Measurements from ENCODE around the gene ATG16L2. TPM values are rescaled to one million over a fixed set of nuclear protein-coding genes. Genes with fewer than 3 reads are reported as not detected.

Gene ATG16L2
- total and polyA plus RNA-seq, 9 of the 15 experiments (the other 6 are each of a cell fraction or from before 2014, with no cell fraction given), result 0.18 to 11.2 (median 6.2) TPM

DNA sequence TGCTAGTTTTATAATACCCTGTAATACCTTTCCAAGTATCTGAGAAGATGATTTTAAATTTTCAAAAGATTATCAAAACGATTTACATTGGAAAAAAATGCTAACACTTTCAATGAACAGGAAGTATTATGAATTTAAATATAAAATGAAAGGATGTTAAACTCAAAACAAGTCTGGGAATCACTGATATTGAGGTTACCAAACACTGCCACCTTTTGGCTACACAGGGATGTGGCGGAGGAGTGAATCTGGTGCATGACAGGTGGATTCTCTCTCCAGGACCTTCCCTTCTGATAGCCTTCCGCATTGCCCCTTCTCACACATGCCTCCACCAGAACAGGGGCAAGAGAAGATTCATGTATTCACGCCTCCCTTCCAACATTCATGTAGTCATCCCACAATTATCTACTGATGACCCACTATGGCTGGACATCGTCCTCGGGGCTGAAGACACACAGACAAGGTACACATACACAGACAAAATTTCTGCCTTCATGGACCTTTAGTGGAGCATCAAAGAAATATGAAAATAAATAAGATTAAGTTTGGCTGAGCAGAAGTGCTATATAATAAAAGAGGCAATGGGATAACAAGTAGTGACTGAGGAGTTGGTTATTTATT, 34.7 kb downstream of the ATG16L2 start (continued):
- no peak for TF ChIP-seq ZNF277 (CRISPR knock-in tag; IDR thresholded peaks at IDR 0.05; ENCODE audit: borderline replicate concordance)
- TF ChIP-seq TBP (optimal IDR thresholded peaks at IDR 0.05; ENCODE audit: low read depth, low read length), result no peak
- no peak for TF ChIP-seq NFRKB (IDR thresholded peaks at IDR 0.05; ENCODE audit: low read depth)
- no peak for TF ChIP-seq BRD4 (IDR thresholded peaks at IDR 0.05)
- no peak for TF ChIP-seq ZNF41 (CRISPR knock-in tag; conservative IDR thresholded peaks at IDR 0.05)
- TF ChIP-seq, protein P1, sequence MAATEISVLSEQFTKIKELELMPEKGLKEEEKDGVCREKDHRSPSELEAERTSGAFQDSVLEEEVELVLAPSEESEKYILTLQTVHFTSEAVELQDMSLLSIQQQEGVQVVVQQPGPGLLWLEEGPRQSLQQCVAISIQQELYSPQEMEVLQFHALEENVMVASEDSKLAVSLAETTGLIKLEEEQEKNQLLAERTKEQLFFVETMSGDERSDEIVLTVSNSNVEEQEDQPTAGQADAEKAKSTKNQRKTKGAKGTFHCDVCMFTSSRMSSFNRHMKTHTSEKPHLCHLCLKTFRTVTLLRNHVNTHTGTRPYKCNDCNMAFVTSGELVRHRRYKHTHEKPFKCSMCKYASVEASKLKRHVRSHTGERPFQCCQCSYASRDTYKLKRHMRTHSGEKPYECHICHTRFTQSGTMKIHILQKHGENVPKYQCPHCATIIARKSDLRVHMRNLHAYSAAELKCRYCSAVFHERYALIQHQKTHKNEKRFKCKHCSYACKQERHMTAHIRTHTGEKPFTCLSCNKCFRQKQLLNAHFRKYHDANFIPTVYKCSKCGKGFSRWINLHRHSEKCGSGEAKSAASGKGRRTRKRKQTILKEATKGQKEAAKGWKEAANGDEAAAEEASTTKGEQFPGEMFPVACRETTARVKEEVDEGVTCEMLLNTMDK (IDR thresholded peaks at IDR 0.05; ENCODE audit: borderline replicate concordance, insufficient read depth, low read depth, low read length, poor library complexity, severe bottlenecking), result peak; percentile 6
- TF ChIP-seq, protein P2, sequence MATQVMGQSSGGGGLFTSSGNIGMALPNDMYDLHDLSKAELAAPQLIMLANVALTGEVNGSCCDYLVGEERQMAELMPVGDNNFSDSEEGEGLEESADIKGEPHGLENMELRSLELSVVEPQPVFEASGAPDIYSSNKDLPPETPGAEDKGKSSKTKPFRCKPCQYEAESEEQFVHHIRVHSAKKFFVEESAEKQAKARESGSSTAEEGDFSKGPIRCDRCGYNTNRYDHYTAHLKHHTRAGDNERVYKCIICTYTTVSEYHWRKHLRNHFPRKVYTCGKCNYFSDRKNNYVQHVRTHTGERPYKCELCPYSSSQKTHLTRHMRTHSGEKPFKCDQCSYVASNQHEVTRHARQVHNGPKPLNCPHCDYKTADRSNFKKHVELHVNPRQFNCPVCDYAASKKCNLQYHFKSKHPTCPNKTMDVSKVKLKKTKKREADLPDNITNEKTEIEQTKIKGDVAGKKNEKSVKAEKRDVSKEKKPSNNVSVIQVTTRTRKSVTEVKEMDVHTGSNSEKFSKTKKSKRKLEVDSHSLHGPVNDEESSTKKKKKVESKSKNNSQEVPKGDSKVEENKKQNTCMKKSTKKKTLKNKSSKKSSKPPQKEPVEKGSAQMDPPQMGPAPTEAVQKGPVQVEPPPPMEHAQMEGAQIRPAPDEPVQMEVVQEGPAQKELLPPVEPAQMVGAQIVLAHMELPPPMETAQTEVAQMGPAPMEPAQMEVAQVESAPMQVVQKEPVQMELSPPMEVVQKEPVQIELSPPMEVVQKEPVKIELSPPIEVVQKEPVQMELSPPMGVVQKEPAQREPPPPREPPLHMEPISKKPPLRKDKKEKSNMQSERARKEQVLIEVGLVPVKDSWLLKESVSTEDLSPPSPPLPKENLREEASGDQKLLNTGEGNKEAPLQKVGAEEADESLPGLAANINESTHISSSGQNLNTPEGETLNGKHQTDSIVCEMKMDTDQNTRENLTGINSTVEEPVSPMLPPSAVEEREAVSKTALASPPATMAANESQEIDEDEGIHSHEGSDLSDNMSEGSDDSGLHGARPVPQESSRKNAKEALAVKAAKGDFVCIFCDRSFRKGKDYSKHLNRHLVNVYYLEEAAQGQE (IDR thresholded peaks at IDR 0.05; ENCODE audit: borderline replicate concordance), result peak; percentile 52; the same call in 1 of the 2 replicates
- TF ChIP-seq, protein P2 (CRISPR knock-in tag; IDR thresholded peaks at IDR 0.05; ENCODE audit: low read depth), result no peak
- no peak for TF ChIP-seq KLF6 (CRISPR knock-in tag; IDR thresholded peaks at IDR 0.05; ENCODE audit: borderline replicate concordance)
- no peak for TF ChIP-seq SIN3B (IDR thresholded peaks at IDR 0.05; ENCODE audit: low read depth)
- TF ChIP-seq, protein P3, sequence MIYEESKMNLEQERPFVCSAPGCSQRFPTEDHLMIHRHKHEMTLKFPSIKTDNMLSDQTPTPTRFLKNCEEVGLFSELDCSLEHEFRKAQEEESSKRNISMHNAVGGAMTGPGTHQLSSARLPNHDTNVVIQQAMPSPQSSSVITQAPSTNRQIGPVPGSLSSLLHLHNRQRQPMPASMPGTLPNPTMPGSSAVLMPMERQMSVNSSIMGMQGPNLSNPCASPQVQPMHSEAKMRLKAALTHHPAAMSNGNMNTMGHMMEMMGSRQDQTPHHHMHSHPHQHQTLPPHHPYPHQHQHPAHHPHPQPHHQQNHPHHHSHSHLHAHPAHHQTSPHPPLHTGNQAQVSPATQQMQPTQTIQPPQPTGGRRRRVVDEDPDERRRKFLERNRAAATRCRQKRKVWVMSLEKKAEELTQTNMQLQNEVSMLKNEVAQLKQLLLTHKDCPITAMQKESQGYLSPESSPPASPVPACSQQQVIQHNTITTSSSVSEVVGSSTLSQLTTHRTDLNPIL (CRISPR knock-in tag; IDR thresholded peaks at IDR 0.05), result no peak
- TF ChIP-seq WHSC1 (IDR thresholded peaks at IDR 0.05; ENCODE audit: low read length), result no peak
- no peak for TF ChIP-seq HLTF (IDR thresholded peaks at IDR 0.05)

Measured in K562 (cell line).